HCT116 (cell line): ENCODE data around the gene AMBRA1. TPM values are rescaled to one million over a fixed set of nuclear protein-coding genes. Genes with fewer than 3 reads are reported as not detected.

Source experiments
- ATAC-seq: fragments of 200-7000 bp; cut with Tn5 transposase; 2 replicates; pipeline ENCODE4 v1.9.1; 2020; ENCODE audit warnings: mild to moderate bottlenecking, moderate library complexity
- BruUV-seq: library from RNA; stranded (reverse); fragments of 400-500 nt; replicated peaks from 2 replicates; lab custom pipeline; 2021; lab: Mats Ljungman, UMichigan
- CTCF ChIA-PET: fragments of 300-600 bp; sonication (Branson Sonifier 250); formaldehyde crosslinking; loops from one replicate; lab custom pipeline; 2021; ENCODE audit warnings: antibody characterized with exemption; lab: Charles Lee
- POLR2A ChIA-PET: fragments of 300-600, 350-600 bp; sonication (Branson Sonifier 250); formaldehyde crosslinking; loops from one replicate; lab custom pipeline; 2021; ENCODE audit warnings: antibody characterized with exemption; lab: Charles Lee
- RAD21 ChIA-PET, 2 experiments: fragments of 300-600 bp; sonication (Branson Sonifier 250); formaldehyde crosslinking; loops; one replicate each; lab custom pipeline; 2023; ENCODE audit warnings: low total read pairs in 2 of 2; ENCODE audit not compliant: uncharacterized antibody in 2 of 2, unreplicated experiment in 2 of 2, low non-redundant PET in 1 of 2; lab: Charles Lee
- DNase-seq: peaks from one replicate; pipeline ENCODE4 v3.0.0-alpha.2; 2010; ENCODE audit warnings: low read depth, low spot score
- H2AFZ ChIP-seq: fragments of 200-600 bp; shearing (Covaris generic), sonication (generic); 2 replicates; pipeline ENCODE4 v1.6.1; 2017; ENCODE audit warnings: low read depth, mixed run types, mixed read lengths, antibody characterized with exemption, low read length; ENCODE audit not compliant: poor library complexity, severe bottlenecking
- H3K27ac ChIP-seq: 2 replicates; pipeline ENCODE4 v1.5.1; 2012; ENCODE audit warnings: low read depth, low read length
- H3K27me3 ChIP-seq: fragments of 200-600 bp; sonication (generic); 2 replicates; pipeline ENCODE4 v1.6.1; 2016; ENCODE audit warnings: mixed run types, low read length, mixed read lengths; ENCODE audit not compliant: insufficient read depth
- H3K36me3 ChIP-seq, 2 experiments: fragments of 200-500 bp in 1 of 2; fragments of 200-600 bp in 1 of 2; sonication (Bioruptor generic) in 1 of 2; sonication (generic) in 1 of 2; 2 replicates each; pipeline versions ENCODE4 v1.5.1 to v1.6.1; 2014 to 2016; ENCODE audit warnings: low read length in 2 of 2, inconsistent platforms in 1 of 2, mixed read lengths in 1 of 2, mixed run types in 1 of 2; ENCODE audit not compliant: insufficient read depth in 2 of 2, control insufficient read depth in 1 of 2
- H3K4me1 ChIP-seq, 2 experiments: fragments of 200-600 bp in 1 of 2; sonication (generic) in 1 of 2; 2 replicates each; pipeline versions ENCODE4 v1.5.1 to v1.6.1; 2012 to 2017; ENCODE audit warnings: low read length in 2 of 2, inconsistent platforms in 1 of 2, mild to moderate bottlenecking in 1 of 2, mixed read lengths in 1 of 2, mixed run types in 1 of 2, moderate library complexity in 1 of 2; ENCODE audit not compliant: insufficient read depth in 2 of 2, control insufficient read depth in 1 of 2
- H3K4me2 ChIP-seq: fragments of 200-600 bp; sonication (generic); 2 replicates; pipeline ENCODE4 v1.6.1; 2017; ENCODE audit warnings: mixed run types, low read length, mixed read lengths
- H3K4me3 ChIP-seq, 2 experiments: fragments of 200-600 bp in 1 of 2; sonication (generic) in 1 of 2; replicated peaks in 1 of 2; 2 replicates each; pipeline ENCODE4 v1.5.1; 2011 to 2016; ENCODE audit warnings: low read length in 2 of 2, control low read depth in 1 of 2, low read depth in 1 of 2, mild to moderate bottlenecking in 1 of 2, mixed read lengths in 1 of 2, mixed run types in 1 of 2
- H3K79me2 ChIP-seq: fragments of 200-600 bp; sonication (generic); 2 replicates; pipeline ENCODE4 v1.6.1; 2017; ENCODE audit warnings: mild to moderate bottlenecking, mixed run types, low read length, moderate library complexity, mixed read lengths; ENCODE audit not compliant: insufficient read depth
- H3K9ac ChIP-seq: fragments of 200-600 bp; sonication (generic); 2 replicates; pipeline ENCODE4 v1.6.1; 2016; ENCODE audit warnings: low read length, mixed read lengths
- H3K9me2 ChIP-seq: fragments of 200-600 bp; sonication (generic), shearing (Covaris generic); 2 replicates; pipeline ENCODE4 v1.6.1; 2017; ENCODE audit warnings: mixed run types, mild to moderate bottlenecking, moderate library complexity; ENCODE audit not compliant: insufficient read depth
- H3K9me3 ChIP-seq, 2 experiments: fragments of 200-500 bp in 1 of 2; fragments of 200-600 bp in 1 of 2; sonication (Bioruptor generic) in 1 of 2; sonication (generic) in 1 of 2; 2 replicates each; pipeline ENCODE4 v1.6.1; 2014 to 2017; ENCODE audit warnings: low read length in 2 of 2, mixed read lengths in 2 of 2, inconsistent platforms in 1 of 2, low read depth in 1 of 2, mild to moderate bottlenecking in 1 of 2, mixed run types in 1 of 2, moderate library complexity in 1 of 2; ENCODE audit not compliant: control insufficient read depth in 1 of 2, insufficient read depth in 1 of 2
- H4K20me1 ChIP-seq: fragments of 200-600 bp; sonication (generic), shearing (Covaris generic); 2 replicates; pipeline ENCODE4 v1.6.1; 2017; ENCODE audit warnings: mixed run types, mild to moderate bottlenecking, moderate library complexity; ENCODE audit not compliant: insufficient read depth
- CTCF ChIP-seq, 3 experiments: fragments of 200-600 bp in 1 of 3; sonication (generic) in 1 of 3; IDR thresholded peaks in 2 of 3; conservative IDR thresholded peaks in 1 of 3; 2 replicates each; pipeline ENCODE4 v1.5.1; 2012 to 2017; ENCODE audit warnings: low read depth in 2 of 3, low read length in 2 of 3, antibody characterized with exemption in 1 of 3, borderline replicate concordance in 1 of 3, control low read depth in 1 of 3, mild to moderate bottlenecking in 1 of 3, mixed read lengths in 1 of 3, mixed run types in 1 of 3, moderate library complexity in 1 of 3; ENCODE audit not compliant: insufficient read depth in 1 of 3
- EZH2phosphoT487 ChIP-seq: fragments of 200-600 bp; IDR thresholded peaks from 2 replicates; pipeline ENCODE4 v1.6.1; 2018; ENCODE audit warnings: antibody characterized with exemption, borderline replicate concordance
- JUND ChIP-seq: IDR thresholded peaks from 2 replicates; pipeline ENCODE4 v1.6.1; 2012
- MAX ChIP-seq: IDR thresholded peaks from 2 replicates; pipeline ENCODE4 v1.6.1; 2012
- POLR2A ChIP-seq: IDR thresholded peaks from 2 replicates; pipeline ENCODE4 v1.7.0; 2011; ENCODE audit warnings: borderline replicate concordance; ENCODE audit not compliant: insufficient read depth, insufficient read length; ENCODE audit errors: extremely low read depth
- RAD21 ChIP-seq: IDR thresholded peaks from 2 replicates; pipeline ENCODE4 v1.6.1; 2012; ENCODE audit warnings: low read depth, mild to moderate bottlenecking
- REST ChIP-seq: IDR thresholded peaks from 2 replicates; pipeline ENCODE4 v1.6.1; 2012; ENCODE audit warnings: low read depth
- SIN3A ChIP-seq: IDR thresholded peaks from 2 replicates; pipeline ENCODE4 v1.6.1; 2012; ENCODE audit warnings: low read depth
- ZBTB33 ChIP-seq: IDR thresholded peaks from 2 replicates; pipeline ENCODE4 v1.6.1; 2011; ENCODE audit warnings: mild to moderate bottlenecking, low read length, moderate library complexity; ENCODE audit not compliant: insufficient replicate concordance; ENCODE audit errors: extremely low read depth
- intact Hi-C: fragments of 100-400 bp; cut with micrococcal nuclease; formaldehyde crosslinking; loops from 2 replicates; pipeline ENCODE4 v1.10.0; 2022
- total RNA-seq: library from RNA; stranded (reverse); gene quantifications from one replicate; pipeline ENCODE4 v1.2.1, GENCODE V29; 2021; ENCODE audit not compliant: unreplicated experiment

The AMBRA1 gene
- total RNA-seq, 1 experiment from 2014 or later = 22.7 TPM

GRCh38 chr11:46392421-46393230 is 201.2 kb downstream of the AMBRA1 start:
- ATAC-seq = peak; percentile 72
- Histone ChIP-seq H3K27ac (no peak overlapping the region), H4K20me1 (no peaks in the 10 kb centered on the region), H3K9me3 (no peaks in the 10 kb centered on the region), H3K27me3 (no peaks in the 10 kb centered on the region), H3K4me3 (peak overlapping the region in 1 of 2 experiments; percentile 28; a peak in 1 of 4 replicates), H2AFZ (no peak overlapping the region), H3K79me2 (no peaks in the 10 kb centered on the region), H3K4me1 (peaks cover 3 to 38% of the 10 kb centered on the region in 2 experiments; a peak in 3 of 4 replicates), H3K4me2 (peak overlapping the region; percentile 73), H3K36me3 (0 out of 4 replicates have a peak, but pooled peaks cover 0 to 5% of the 10 kb centered on the region in 2 experiments), H3K9ac (no peak overlapping the region), H3K9me2 (no peaks in the 10 kb centered on the region)
- intact Hi-C loops = no loop called here
- DNase-seq = no peak
- RAD21 ChIA-PET = no interaction called here
- no TSS peak for BruUV-seq
- TF ChIP-seq ZBTB33 (no peak), REST (peak; percentile 93), MAX (peak; percentile 28; the same call in 1 of the 2 replicates), JUND (no peak), RAD21 (no peak), SIN3A (no peak), EZH2phosphoT487 (no peak), POLR2A (no peak), CTCF (IDR thresholded peaks at IDR 0.05 in 2 of 3, conservative IDR thresholded peaks at IDR 0.05 in 1 of 3; ENCODE audit: borderline replicate concordance in 1 of 3, insufficient read depth in 1 of 3, low read depth in 2 of 3, low read length in 2 of 3) (no peak)
- POLR2A ChIA-PET = interaction anchor here (0.6 to 0.8 kb wide), 2 partner anchors 9 to 124 kb away, joined by 3 to 4 read pairs; no protein-coding TSS in a partner anchor
- CTCF ChIA-PET = interaction anchor here (0.6 to 1.9 kb wide), 12 partner anchors 9 to 760 kb away, joined by 3 to 13 read pairs (median 4); no protein-coding TSS in a partner anchor
